Activated CD4-positive, alpha-beta T cell treated with anti-CD3 and anti-CD28 coated beads for 36 hours (primary cell): Measurements from ENCODE around the gene KCNMB3. TPM values are rescaled to one million over a fixed set of nuclear protein-coding genes. Genes with fewer than 3 reads are reported as not detected.
"Not testable (repeated sequence)": the region's sequence is repeated elsewhere in the genome, so short reads cannot be mapped to it uniquely, and the experiment has no call there.

Experiments
- ATAC-seq: fragments of 200-7000 bp; cut with Tn5 transposase; one replicate; pipeline ENCODE4 v1.10.0; 2021; ENCODE audit warnings: mild to moderate bottlenecking, moderate library complexity
- CTCF ChIA-PET: fragments of 350-600 bp; sonication (Branson Sonifier 250); formaldehyde crosslinking; loops from one replicate; lab custom pipeline; 2021; ENCODE audit warnings: antibody characterized with exemption; lab: Charles Lee
- POLR2A ChIA-PET: fragments of 350-600 bp; sonication (Branson Sonifier 250); formaldehyde crosslinking; loops from one replicate; lab custom pipeline; 2021; ENCODE audit warnings: antibody characterized with exemption, inconsistent platforms; lab: Charles Lee
- DNase-seq: peaks from one replicate; pipeline ENCODE4 v3.0.0-alpha.2; 2020
- H3K27ac Mint-ChIP-seq: one replicate; pipeline ENCODE4 v1.8.0; 2021; ENCODE audit warnings: mixed read lengths
- H3K27me3 Mint-ChIP-seq: one replicate; pipeline ENCODE4 v1.8.0; 2021; ENCODE audit warnings: mixed read lengths
- H3K36me3 Mint-ChIP-seq: one replicate; pipeline ENCODE4 v1.8.0; 2021; ENCODE audit warnings: low read depth, mixed read lengths
- H3K4me1 Mint-ChIP-seq: one replicate; pipeline ENCODE4 v1.8.0; 2021; ENCODE audit warnings: mixed read lengths
- H3K4me3 Mint-ChIP-seq: one replicate; pipeline ENCODE4 v1.8.0; 2021; ENCODE audit warnings: mild to moderate bottlenecking, moderate library complexity, mixed read lengths
- H3K9me3 Mint-ChIP-seq: one replicate; pipeline ENCODE4 v1.8.0; 2021; ENCODE audit warnings: low read depth, mixed read lengths
- intact Hi-C, 2 experiments: fragments of 100-400 bp; cut with DNase I in 1 of 2; cut with micrococcal nuclease in 1 of 2; formaldehyde crosslinking; loops; one replicate each; pipeline versions ENCODE4 v1.14.2 to v1.15.1; 2022 to 2024; cut with DNase I, micrococcal nuclease
- total RNA-seq, 2 experiments: library from RNA; stranded (reverse); gene quantifications; one replicate each; pipeline ENCODE4 v1.2.3, GENCODE V29; 2021

The KCNMB3 gene
- total RNA-seq, 2 experiments from 2014 or later = 0.23 to 0.33 TPM

DNA sequence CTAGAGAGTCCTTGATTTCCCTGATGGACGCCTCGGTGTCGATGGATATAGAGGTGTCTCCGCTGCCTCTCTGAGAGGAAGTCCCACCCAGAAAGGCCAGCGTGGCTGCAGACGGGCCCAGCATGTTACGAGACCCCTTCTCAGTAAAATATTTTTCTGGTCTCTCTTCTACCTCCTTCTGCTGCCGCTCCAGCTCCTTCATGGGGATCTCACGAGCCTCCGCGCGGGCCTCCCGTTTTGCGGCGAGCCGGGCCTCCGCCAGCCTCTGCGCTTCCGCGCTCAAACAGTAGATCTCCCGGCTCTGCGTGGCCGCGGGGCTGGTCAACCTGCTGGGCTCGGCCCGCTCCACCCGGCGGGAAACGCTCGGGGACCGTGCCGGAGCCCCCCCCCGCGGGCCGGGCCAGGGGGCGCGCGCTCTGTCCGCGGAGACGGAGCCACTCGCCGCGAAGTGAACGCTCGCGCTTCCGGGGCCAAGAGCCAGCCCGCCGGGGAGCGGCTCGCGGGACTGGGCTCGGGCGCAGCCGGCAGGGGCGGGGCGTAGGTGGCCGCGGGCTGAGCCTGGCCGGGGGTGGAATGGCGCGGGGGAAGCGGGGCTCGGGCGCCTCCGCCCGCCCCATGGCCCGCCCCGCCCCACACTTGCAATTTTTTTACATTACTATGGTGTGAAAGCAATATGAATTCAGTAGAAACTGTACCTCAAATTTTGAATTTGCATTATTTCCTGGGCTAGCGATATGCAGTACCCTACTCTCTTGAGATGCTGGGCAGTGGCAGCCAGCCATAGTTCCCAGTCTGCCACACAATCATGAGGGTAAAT lies 10.2 kb upstream of the KCNMB3 start:
- Mint-ChIP-seq H3K27me3 (no peaks in the 10 kb centered on the region), H3K9me3 (peaks cover 11% of the 10 kb centered on the region), H3K4me3 (peak overlapping the region; percentile 64), H3K27ac (no peak overlapping the region), H3K36me3 (peaks cover 2% of the 10 kb centered on the region), H3K4me1 (peaks cover 10% of the 10 kb centered on the region)
- ATAC-seq = peak; percentile 93
- peak; percentile 80 for DNase-seq
- POLR2A ChIA-PET = no interaction called here
- CTCF ChIA-PET = interaction anchor here (1.4 to 1.8 kb wide), 4 partner anchors 11 to 246 kb away, joined by 3 to 4 read pairs (median 4); no protein-coding TSS in a partner anchor
- intact Hi-C loops = loop anchor here (1.0 to 5.0 kb wide), 3 partner anchors 56 to 113 kb away; partner anchors contain the start of gene PIK3CA (in 2 of the 2)

GRCh38 chr3:179259959-179260756 lies 9.2 kb upstream of the KCNMB3 start:
- H3K27me3 Mint-ChIP-seq, POLR2A ChIA-PET, H3K36me3 Mint-ChIP-seq, H3K4me1 Mint-ChIP-seq: not testable (repeated sequence)
- CTCF ChIA-PET = interaction anchor here (1.4 kb wide), 2 partner anchors 12 to 61 kb away, joined by 3 to 4 read pairs; no protein-coding TSS in a partner anchor
- peak overlapping the region; percentile 32 for H3K4me3 Mint-ChIP-seq
- ATAC-seq (peak; percentile 43), DNase-seq (peak; percentile 32)
- intact Hi-C loops = loop anchor here in 1 of 2 experiments (2.0 to 5.0 kb wide), 2 partner anchors 57 to 111 kb away; partner anchors contain the start of gene PIK3CA
- peak overlapping the region; percentile 7 for H3K27ac Mint-ChIP-seq
- H3K9me3 Mint-ChIP-seq = peaks cover 11% of the 10 kb centered on the region

GRCh38 chr3:179258820-179259219 lies 7.9 kb upstream of the KCNMB3 start:
- intact Hi-C loops = no loop called here
- DNase-seq = no peak
- CTCF ChIA-PET = no interaction called here

DNA sequence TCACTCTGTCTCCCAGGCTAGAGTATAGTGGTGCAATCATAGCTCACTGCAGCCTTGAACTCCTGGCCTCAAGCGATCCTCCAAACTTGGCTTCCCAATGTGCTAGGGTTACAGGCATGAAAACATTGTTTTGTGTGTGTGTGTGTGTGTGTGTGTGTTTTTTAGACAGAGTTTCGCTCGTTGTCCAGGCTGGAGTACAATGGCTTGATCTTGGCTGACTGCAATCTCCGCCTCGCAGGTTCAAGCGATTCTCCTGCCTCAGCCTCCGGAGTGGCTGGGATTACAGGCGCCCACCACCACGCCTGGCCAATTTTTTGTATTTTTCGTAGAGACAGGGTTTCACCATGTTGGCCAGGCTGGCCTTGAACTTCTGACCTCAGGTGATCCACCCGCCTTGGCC lies 6.8 kb upstream of the KCNMB3 start:
- CTCF ChIA-PET, H3K4me1 Mint-ChIP-seq, H3K36me3 Mint-ChIP-seq, H3K27ac Mint-ChIP-seq, H3K27me3 Mint-ChIP-seq, POLR2A ChIA-PET, ATAC-seq, intact Hi-C loops, DNase-seq, H3K4me3 Mint-ChIP-seq: not testable (repeated sequence)
- H3K9me3 Mint-ChIP-seq = peaks cover 11% of the 10 kb centered on the region

More at GRCh38 chr3:179258820-179259219, 7.9 kb upstream of the KCNMB3 start:
- H3K4me1 Mint-ChIP-seq = peaks cover 10% of the 10 kb centered on the region
- H3K4me3 Mint-ChIP-seq = no peak overlapping the region
- H3K9me3 Mint-ChIP-seq = peaks cover 11% of the 10 kb centered on the region
- no peak for ATAC-seq
- H3K36me3 Mint-ChIP-seq = peaks cover 2% of the 10 kb centered on the region
- H3K27ac Mint-ChIP-seq = no peak overlapping the region
- POLR2A ChIA-PET = no interaction called here
- H3K27me3 Mint-ChIP-seq = no peaks in the 10 kb centered on the region

GRCh38 chr3:179256813-179257212 lies 5.9 kb upstream of the KCNMB3 start:
- POLR2A ChIA-PET = no interaction called here
- H3K9me3 Mint-ChIP-seq = peaks cover 11% of the 10 kb centered on the region
- no peak overlapping the region for H3K4me3 Mint-ChIP-seq
- DNase-seq (no peak), ATAC-seq (no peak)
- H3K27ac Mint-ChIP-seq = no peak overlapping the region
- no peaks in the 10 kb centered on the region for H3K27me3 Mint-ChIP-seq
- H3K36me3 Mint-ChIP-seq = peaks cover 2% of the 10 kb centered on the region
- CTCF ChIA-PET = no interaction called here
- H3K4me1 Mint-ChIP-seq = peaks cover 10% of the 10 kb centered on the region
- intact Hi-C loops = no loop called here

DNA sequence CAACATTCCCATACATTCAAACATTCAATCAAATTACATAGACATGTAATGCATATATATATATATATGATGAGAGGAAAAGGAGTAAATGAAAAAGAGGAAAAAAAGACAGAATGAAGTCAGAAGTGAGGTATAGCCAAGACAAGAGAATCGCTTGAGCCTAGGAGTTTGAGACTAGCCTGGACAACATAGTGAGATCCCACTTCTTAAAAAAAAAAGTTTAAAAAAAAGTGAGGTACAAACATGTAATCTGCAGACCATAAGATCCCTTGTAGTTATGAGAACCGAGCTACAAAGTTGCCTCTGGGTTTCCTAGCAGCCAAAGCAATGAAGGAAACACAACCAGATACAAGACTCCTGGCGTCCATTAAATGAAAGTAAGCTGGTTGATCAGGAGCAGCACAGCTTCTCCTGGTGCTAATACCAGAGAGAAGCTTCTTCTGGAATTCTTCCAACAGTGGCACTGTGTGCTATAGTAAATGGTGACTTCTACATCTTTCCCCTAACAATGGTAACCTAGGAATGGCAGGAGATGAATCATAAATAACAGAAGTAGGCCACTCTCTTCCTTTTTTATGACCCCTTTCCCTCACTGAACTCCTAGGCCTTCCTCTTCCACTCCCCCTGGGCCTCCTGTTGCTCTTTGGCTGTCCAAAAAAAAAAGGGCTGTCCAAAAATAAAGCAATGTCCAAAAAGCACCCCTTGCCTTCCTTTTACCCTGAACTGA lies 3.5 kb downstream of the KCNMB3 start:
- ChIA-PET CTCF (interaction anchor here (1.0 kb wide), 1 partner anchor 32 kb away, joined by 5 read pairs; no protein-coding TSS in a partner anchor), POLR2A (no interaction called here)
- Mint-ChIP-seq H3K27ac (no peak overlapping the region), H3K4me1 (no peaks in the 10 kb centered on the region), H3K9me3 (no peaks in the 10 kb centered on the region), H3K4me3 (no peak overlapping the region), H3K27me3 (no peaks in the 10 kb centered on the region), H3K36me3 (no peaks in the 10 kb centered on the region)
- intact Hi-C loops = no loop called here
- DNase-seq (no peak), ATAC-seq (no peak)

DNA sequence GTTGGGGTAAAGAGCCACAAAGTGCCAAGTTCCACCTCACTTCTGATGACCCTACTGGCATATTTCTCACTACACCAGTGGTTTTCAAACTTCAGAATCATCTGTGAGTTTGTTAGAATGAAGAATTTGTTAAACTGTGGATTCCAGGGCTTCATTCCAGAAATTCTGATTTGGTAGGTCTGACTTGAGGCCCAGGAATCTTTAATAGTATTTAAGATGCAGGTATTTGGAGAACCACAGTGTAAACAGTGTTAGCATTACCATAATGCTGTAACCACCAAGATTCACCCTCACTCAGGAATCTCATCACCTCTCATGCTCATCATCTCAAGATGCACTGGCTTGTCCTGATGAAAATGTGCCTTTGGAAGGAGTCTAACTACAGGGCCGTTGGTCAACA lies 6.0 kb downstream of the KCNMB3 start:
- no peak for ATAC-seq
- H3K4me3 Mint-ChIP-seq = no peak overlapping the region
- H3K9me3 Mint-ChIP-seq = no peaks in the 10 kb centered on the region
- ChIA-PET POLR2A (no interaction called here), CTCF (no interaction called here)
- H3K27ac Mint-ChIP-seq = no peak overlapping the region
- H3K27me3 Mint-ChIP-seq = no peaks in the 10 kb centered on the region
- H3K4me1 Mint-ChIP-seq = no peaks in the 10 kb centered on the region
- intact Hi-C loops = no loop called here
- no peak for DNase-seq
- no peaks in the 10 kb centered on the region for H3K36me3 Mint-ChIP-seq

GRCh38 chr3:179242859-179243258 lies 8.1 kb downstream of the KCNMB3 start:
- ATAC-seq, DNase-seq, POLR2A ChIA-PET, H3K4me3 Mint-ChIP-seq, H3K36me3 Mint-ChIP-seq, intact Hi-C loops, H3K27ac Mint-ChIP-seq, H3K9me3 Mint-ChIP-seq, H3K4me1 Mint-ChIP-seq, CTCF ChIA-PET, H3K27me3 Mint-ChIP-seq: not testable (repeated sequence)

DNA sequence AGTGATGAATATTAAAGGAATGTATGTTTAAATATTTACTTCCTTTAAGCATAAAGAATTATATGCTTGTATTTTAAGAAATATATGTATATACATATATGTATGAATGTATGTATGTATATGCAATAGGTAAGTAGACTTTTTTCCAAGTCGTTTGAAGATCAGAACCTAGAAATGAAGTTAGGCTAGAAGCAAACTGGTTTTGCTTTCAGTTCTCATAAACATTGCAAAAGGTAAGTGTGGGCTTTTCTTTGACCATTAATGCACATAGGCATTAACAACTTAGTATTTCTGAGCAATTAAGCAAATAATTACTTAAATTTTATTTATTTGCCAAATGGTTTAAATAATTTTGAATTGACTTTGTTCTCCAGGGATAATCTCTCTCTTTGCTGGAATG lies 10.6 kb downstream of the KCNMB3 start:
- intact Hi-C loops, H3K9me3 Mint-ChIP-seq, ATAC-seq, H3K36me3 Mint-ChIP-seq, POLR2A ChIA-PET, H3K4me1 Mint-ChIP-seq, H3K27me3 Mint-ChIP-seq, H3K4me3 Mint-ChIP-seq, DNase-seq, CTCF ChIA-PET, H3K27ac Mint-ChIP-seq: not testable (repeated sequence)

GRCh38 chr3:179236669-179237301 lies 14.1 kb downstream of the KCNMB3 start:
- POLR2A ChIA-PET = no interaction called here
- CTCF ChIA-PET = no interaction called here
- no peak for DNase-seq
- Mint-ChIP-seq H3K36me3 (peaks cover 12% of the 10 kb centered on the region), H3K27ac (no peak overlapping the region), H3K27me3 (no peaks in the 10 kb centered on the region), H3K4me3 (no peak overlapping the region), H3K9me3 (no peaks in the 10 kb centered on the region), H3K4me1 (peaks cover 6% of the 10 kb centered on the region)
- intact Hi-C loops = no loop called here
- peak; percentile 71 for ATAC-seq

DNA sequence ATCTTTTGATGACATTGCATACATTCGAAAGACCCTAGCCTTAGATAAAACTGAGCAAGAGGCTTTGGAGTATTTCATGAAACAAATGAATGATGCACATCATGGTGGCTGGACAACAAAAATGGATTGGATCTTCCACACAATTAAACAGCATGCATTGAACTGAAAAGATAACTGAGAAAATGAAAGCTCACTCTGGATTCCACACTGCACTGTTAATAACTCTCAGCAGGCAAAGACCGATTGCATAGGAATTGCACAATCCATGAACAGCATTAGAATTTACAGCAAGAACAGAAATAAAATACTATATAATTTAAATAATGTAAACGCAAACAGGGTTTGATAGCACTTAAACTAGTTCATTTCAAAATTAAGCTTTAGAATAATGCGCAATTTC lies 16.7 kb downstream of the KCNMB3 start:
- POLR2A ChIA-PET = no interaction called here
- no peaks in the 10 kb centered on the region for H3K27me3 Mint-ChIP-seq
- H3K4me3 Mint-ChIP-seq = no peak overlapping the region
- CTCF ChIA-PET = interaction anchor here (1.0 to 1.2 kb wide), 2 partner anchors 11 to 218 kb away, joined by 3 to 4 read pairs; no protein-coding TSS in a partner anchor
- H3K36me3 Mint-ChIP-seq = peaks cover 26% of the 10 kb centered on the region
- DNase-seq (no peak), ATAC-seq (no peak)
- H3K27ac Mint-ChIP-seq = no peak overlapping the region
- H3K4me1 Mint-ChIP-seq = peaks cover 6% of the 10 kb centered on the region
- intact Hi-C loops = no loop called here
- H3K9me3 Mint-ChIP-seq = no peaks in the 10 kb centered on the region
